Endothelial cell of umbilical vein (primary cell): ENCODE measurements around the gene RAB39B. TPM values are rescaled to one million over a fixed set of nuclear protein-coding genes. Genes with fewer than 3 reads are reported as not detected.

Source experiments
- BruUV-seq: library from RNA; stranded (reverse); fragments of 400-500 nt; replicated peaks from 2 replicates; lab custom pipeline; 2021; lab: Mats Ljungman, UMichigan
- CTCF ChIA-PET: fragments of 300-600, 350-600 bp; sonication (Branson Sonifier 250); formaldehyde crosslinking; loops from one replicate; lab custom pipeline; 2021; ENCODE audit warnings: antibody characterized with exemption, inconsistent platforms; lab: Charles Lee
- POLR2A ChIA-PET: fragments of 300-600, 350-600 bp; sonication (Branson Sonifier 250); formaldehyde crosslinking; loops from one replicate; lab custom pipeline; 2021; ENCODE audit warnings: antibody characterized with exemption, inconsistent platforms; lab: Charles Lee
- DNase-seq: peaks from one replicate; pipeline ENCODE4 v3.0.0-alpha.2; 2011; ENCODE audit warnings: low read depth, low spot score
- FAIRE-seq: peaks from 2 replicates; lab custom pipeline; 2011; peaks lifted over from hg19 to GRCh38; lab: Jason Lieb, UNC
- H2AFZ ChIP-seq: 2 replicates; pipeline ENCODE4 v1.6.0; 2012; ENCODE audit warnings: low read depth, low read length, control low read depth, inconsistent platforms
- H3K27ac ChIP-seq: 2 replicates; pipeline ENCODE4 v1.5.1; 2011; ENCODE audit warnings: low read depth, mild to moderate bottlenecking, control low read depth, low read length, moderate library complexity; ENCODE audit not compliant: insufficient read depth
- H3K27me3 ChIP-seq, 2 experiments: 2 replicates each; pipeline versions ENCODE4 v1.6.0 to v1.6.1; 2011; ENCODE audit warnings: low read length in 2 of 2, mixed read lengths in 1 of 2; ENCODE audit not compliant: control insufficient read depth in 2 of 2, insufficient read depth in 2 of 2
- H3K36me3 ChIP-seq, 2 experiments: 2 replicates in 1 of 2; 3 replicates in 1 of 2; pipeline ENCODE4 v1.5.1; 2011; ENCODE audit warnings: low read length in 2 of 2, mild to moderate bottlenecking in 1 of 2, moderate library complexity in 1 of 2; ENCODE audit not compliant: control insufficient read depth in 2 of 2, insufficient read depth in 2 of 2; ENCODE audit errors: extremely low read depth in 1 of 2
- H3K4me1 ChIP-seq: 3 replicates; pipeline ENCODE4 v1.5.1; 2011; ENCODE audit warnings: mild to moderate bottlenecking, low read length; ENCODE audit not compliant: control insufficient read depth, insufficient read depth; ENCODE audit errors: extremely low read depth
- H3K4me2 ChIP-seq: 2 replicates; pipeline ENCODE4 v1.6.1; 2011; ENCODE audit warnings: low read length, control low read depth, mixed read lengths; ENCODE audit not compliant: insufficient read depth
- H3K4me3 ChIP-seq, 3 experiments: fragments of 200-600 bp in 1 of 3; sonication (generic), shearing (Covaris generic) in 1 of 3; replicated peaks in 1 of 3; 2 replicates each; pipeline ENCODE4 v1.5.1; 2011 to 2016; ENCODE audit warnings: control low read depth in 3 of 3, low read length in 3 of 3, mild to moderate bottlenecking in 2 of 3, inconsistent platforms in 1 of 3, low read depth in 1 of 3, moderate library complexity in 1 of 3; ENCODE audit not compliant: insufficient read depth in 1 of 3
- H3K79me2 ChIP-seq: 2 replicates; pipeline ENCODE4 v1.6.0; 2012; ENCODE audit warnings: low read length, inconsistent platforms; ENCODE audit not compliant: control insufficient read depth, insufficient read depth
- H3K9ac ChIP-seq: replicated peaks from 2 replicates; pipeline ENCODE3; 2011; ENCODE audit warnings: low read length, control low read depth; ENCODE audit not compliant: insufficient read depth; ENCODE audit errors: extremely low read depth
- H3K9me1 ChIP-seq: replicated peaks from 3 replicates; pipeline ENCODE4 v1.6.0; 2011; ENCODE audit warnings: mild to moderate bottlenecking, low read length; ENCODE audit not compliant: control insufficient read depth, insufficient read depth; ENCODE audit errors: extremely low read depth
- H3K9me3 ChIP-seq: replicated peaks from 2 replicates; pipeline ENCODE4 v1.5.1; 2012; ENCODE audit warnings: low read length, inconsistent platforms; ENCODE audit not compliant: control insufficient read depth, insufficient read depth
- H4K20me1 ChIP-seq: replicated peaks from 2 replicates; pipeline ENCODE3; 2011; ENCODE audit warnings: mild to moderate bottlenecking, low read length; ENCODE audit not compliant: control insufficient read depth, insufficient read depth; ENCODE audit errors: extremely low read depth
- EZH2 ChIP-seq: IDR thresholded peaks from 2 replicates; pipeline ENCODE4 v1.6.1; 2012; ENCODE audit warnings: borderline replicate concordance, low read depth, mild to moderate bottlenecking, moderate library complexity, low read length, inconsistent platforms; ENCODE audit not compliant: severe bottlenecking
- FOS ChIP-seq: IDR thresholded peaks from 2 replicates; pipeline ENCODE4 v1.6.1; 2011; ENCODE audit warnings: mild to moderate bottlenecking, low read length, moderate library complexity, borderline replicate concordance; ENCODE audit not compliant: insufficient read depth
- GATA2 ChIP-seq: IDR thresholded peaks from 2 replicates; pipeline ENCODE4 v1.7.0; 2011; ENCODE audit warnings: low read depth, mild to moderate bottlenecking, moderate library complexity, mixed read lengths, low read length; ENCODE audit not compliant: insufficient read length, insufficient read depth
- JUN ChIP-seq: IDR thresholded peaks from 2 replicates; pipeline ENCODE4 v1.6.1; 2011; ENCODE audit warnings: borderline replicate concordance, low read depth; ENCODE audit not compliant: insufficient read length, insufficient read depth
- MYC ChIP-seq: IDR thresholded peaks from one replicate; pipeline ENCODE4 v1.6.1; 2011; ENCODE audit warnings: mild to moderate bottlenecking, low read depth, low read length
- POLR2A ChIP-seq: IDR thresholded peaks from 2 replicates; pipeline ENCODE4 v1.6.1; 2012; ENCODE audit warnings: low read depth, mild to moderate bottlenecking, control low read depth, low read length
- POLR2AphosphoS5 ChIP-seq: IDR thresholded peaks from 2 replicates; pipeline ENCODE4 v1.6.1; 2012; ENCODE audit warnings: low read depth, mild to moderate bottlenecking, control low read depth, low read length, moderate library complexity; ENCODE audit not compliant: insufficient read depth
- dilution Hi-C: fragments of 300-500 bp; cut with MboI; formaldehyde crosslinking; loops from one replicate; pipeline ENCODE4 v1.15.0; 2019; ENCODE audit warnings: low sequenced_read_pairs; ENCODE audit not compliant: extremely low pct_ligation_motif_present
- intact Hi-C: fragments of 100-400 bp; cut with micrococcal nuclease; formaldehyde crosslinking; loops from one replicate; pipeline ENCODE4 v1.10.0; 2022
- polyA plus RNA-seq, 4 experiments: library from polyadenylated mRNA; depleted of rRNA in 3 of 4; stranded (reverse) in 3 of 4; unstranded in 1 of 4; fragments of >200 nt; gene quantifications; 2 replicates each; pipeline versions ENCODE4 v1.2.1 to v1.2.3, GENCODE V29; 2011 to 2012; ENCODE audit warnings: missing spikeins in 1 of 4
- total RNA-seq: library from RNA; stranded (reverse); gene quantifications from 2 replicates; pipeline ENCODE4 v1.2.3, GENCODE V29; 2021
- TF ChIP-seq, protein P1 (sequence below), 2 donors: IDR thresholded peaks; 1 replicate in 1 of 2; 2 replicates in 1 of 2; pipeline ENCODE4 v1.5.1; 2011; ENCODE audit warnings: low read length in 2 of 2, mild to moderate bottlenecking in 2 of 2, moderate library complexity in 2 of 2, control low read depth in 1 of 2, inconsistent platforms in 1 of 2, low read depth in 1 of 2; ENCODE audit not compliant: insufficient read depth in 1 of 2; ENCODE audit errors: extremely low read depth in 1 of 2
- TF ChIP-seq, protein P2 (sequence below): IDR thresholded peaks from 2 replicates; pipeline ENCODE4 v1.6.1; 2011; ENCODE audit not compliant: insufficient read depth, insufficient read length

Gene RAB39B
- total and polyA plus RNA-seq, 2 donors (not counting 3 experiments of a cell fraction or from before 2014, with no cell fraction given) = not detected

DNA sequence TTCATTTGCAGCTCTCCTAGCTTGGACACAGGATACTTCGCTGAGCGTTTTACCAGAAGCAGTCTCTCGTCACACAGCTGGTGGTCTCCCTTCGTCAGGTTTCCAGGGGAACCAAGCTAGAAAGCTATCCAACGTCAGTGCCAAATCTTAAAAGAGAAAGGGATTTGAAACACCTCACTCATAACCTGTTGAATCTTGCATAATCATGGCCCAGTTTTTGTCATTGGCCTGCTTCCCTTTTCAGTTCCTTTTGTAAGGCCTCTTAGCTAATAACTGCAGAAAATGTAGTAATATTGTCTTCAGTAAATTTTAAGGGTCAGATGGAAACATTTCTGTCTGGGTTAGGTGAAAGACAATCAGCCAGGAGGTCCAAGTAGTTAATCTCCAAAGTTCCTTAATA, 22.0 kb downstream of the RAB39B start:
- dilution Hi-C loops (no loop called here), intact Hi-C loops (no loop called here)
- no peaks in the 10 kb centered on the region for H3K79me2 ChIP-seq
- no peak overlapping the region for H3K9ac ChIP-seq
- no peak overlapping the region for H3K4me3 ChIP-seq
- no peaks in the 10 kb centered on the region for H3K27me3 ChIP-seq
- no peaks in the 10 kb centered on the region for H3K9me1 ChIP-seq
- no peak overlapping the region for H3K27ac ChIP-seq
- no peaks in the 10 kb centered on the region for H4K20me1 ChIP-seq
- DNase-seq = no peak
- BruUV-seq = no TSS peak
- no peaks in the 10 kb centered on the region for H3K4me1 ChIP-seq
- H2AFZ ChIP-seq = no peak overlapping the region
- no peak for FAIRE-seq
- ChIA-PET CTCF (interaction anchor here (1.3 kb wide), 1 partner anchor 26 kb away, joined by 6 read pairs; the partner anchor contains the start of gene VBP1), POLR2A (no interaction called here)
- H3K4me2 ChIP-seq = no peak overlapping the region
- peaks cover 2 to 6% of the 10 kb centered on the region in 2 experiments for H3K36me3 ChIP-seq
- H3K9me3 ChIP-seq = no peaks in the 10 kb centered on the region
- TF ChIP-seq GATA2 (no peak), JUN (no peak), POLR2AphosphoS5 (no peak), POLR2A (no peak), MYC (no peak), FOS (no peak), EZH2 (no peak)
- TF ChIP-seq, protein P1, sequence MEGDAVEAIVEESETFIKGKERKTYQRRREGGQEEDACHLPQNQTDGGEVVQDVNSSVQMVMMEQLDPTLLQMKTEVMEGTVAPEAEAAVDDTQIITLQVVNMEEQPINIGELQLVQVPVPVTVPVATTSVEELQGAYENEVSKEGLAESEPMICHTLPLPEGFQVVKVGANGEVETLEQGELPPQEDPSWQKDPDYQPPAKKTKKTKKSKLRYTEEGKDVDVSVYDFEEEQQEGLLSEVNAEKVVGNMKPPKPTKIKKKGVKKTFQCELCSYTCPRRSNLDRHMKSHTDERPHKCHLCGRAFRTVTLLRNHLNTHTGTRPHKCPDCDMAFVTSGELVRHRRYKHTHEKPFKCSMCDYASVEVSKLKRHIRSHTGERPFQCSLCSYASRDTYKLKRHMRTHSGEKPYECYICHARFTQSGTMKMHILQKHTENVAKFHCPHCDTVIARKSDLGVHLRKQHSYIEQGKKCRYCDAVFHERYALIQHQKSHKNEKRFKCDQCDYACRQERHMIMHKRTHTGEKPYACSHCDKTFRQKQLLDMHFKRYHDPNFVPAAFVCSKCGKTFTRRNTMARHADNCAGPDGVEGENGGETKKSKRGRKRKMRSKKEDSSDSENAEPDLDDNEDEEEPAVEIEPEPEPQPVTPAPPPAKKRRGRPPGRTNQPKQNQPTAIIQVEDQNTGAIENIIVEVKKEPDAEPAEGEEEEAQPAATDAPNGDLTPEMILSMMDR (IDR thresholded peaks at IDR 0.05; ENCODE audit: extremely low read depth in 1 of 2, insufficient read depth in 1 of 2, low read depth in 1 of 2, low read length in 2 of 2) = no peak
- TF ChIP-seq, protein P2, sequence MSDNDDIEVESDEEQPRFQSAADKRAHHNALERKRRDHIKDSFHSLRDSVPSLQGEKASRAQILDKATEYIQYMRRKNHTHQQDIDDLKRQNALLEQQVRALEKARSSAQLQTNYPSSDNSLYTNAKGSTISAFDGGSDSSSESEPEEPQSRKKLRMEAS = no peak
